Measurements from ENCODE around the gene ACYP2.

- no peak for TF ChIP-seq OSR1 (CRISPR knock-in tag; IDR thresholded peaks at IDR 0.05)
- no peak for TF ChIP-seq PATZ1 (CRISPR knock-in tag; IDR thresholded peaks at IDR 0.05; ENCODE audit: borderline replicate concordance)
- TF ChIP-seq ZNF565 (CRISPR knock-in tag; conservative IDR thresholded peaks at IDR 0.05; ENCODE audit: low read depth): no peak
- no peak for TF ChIP-seq RARB (CRISPR knock-in tag; IDR thresholded peaks at IDR 0.05)
- no peak for TF ChIP-seq BACH2 (CRISPR knock-in tag; IDR thresholded peaks at IDR 0.05; ENCODE audit: borderline replicate concordance)
- no peak for TF ChIP-seq CREB5 (CRISPR knock-in tag; IDR thresholded peaks at IDR 0.05; ENCODE audit: low read depth)
Measured at GRCh38 chr2:54212456-54212855, 97.0 kb downstream of the ACYP2 start.
